ENCODE measurements around the gene CLMP.

DNA sequence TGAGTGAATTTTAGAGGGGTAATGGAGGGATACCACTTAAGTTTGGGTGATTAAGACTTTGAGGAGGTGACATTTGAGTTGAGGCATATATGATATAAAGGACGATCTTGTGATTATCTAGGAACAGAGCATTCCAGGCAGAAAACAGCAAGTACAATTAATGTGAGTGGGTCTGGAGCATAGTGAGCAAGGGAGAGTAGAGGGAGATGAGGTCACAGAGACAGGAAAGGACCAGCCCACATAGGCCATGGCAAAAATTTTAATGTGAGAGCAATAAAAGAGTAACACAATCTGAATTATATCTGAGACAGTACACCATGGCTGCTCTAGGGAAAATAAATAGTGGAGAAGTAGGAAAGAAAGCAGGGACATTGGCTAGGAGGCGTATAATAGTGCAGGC, 118.6 kb downstream of the CLMP start:
- TF ChIP-seq GATA2 (IDR thresholded peaks at IDR 0.05; ENCODE audit: low read depth, low read length) (no peak), GATA3 (IDR thresholded peaks at IDR 0.05; ENCODE audit: low read depth, low read length) (no peak)

Measured in SH-SY5Y (cell line).